ENCODE results near the gene JCAD.

Gene JCAD

GRCh38 chr10:30079408-30079807 is 20.0 kb upstream of the JCAD start:
- Histone ChIP-seq H3K27ac (no peak overlapping the region), H3K27me3 (no peaks in the 10 kb centered on the region), H3K9me3 (replicated peaks in 1 of 11) (peaks cover 6 to 18% (median 12%) of the 10 kb centered on the region in 11 experiments; a peak in 14 of 22 replicates), H3K4me1 (no peaks in the 10 kb centered on the region), H3K4me3 (no peak overlapping the region), H4K20me1 (no peaks in the 10 kb centered on the region), H3K9ac (no peak overlapping the region), H3K36me3 (no peaks in the 10 kb centered on the region), H3K4me2 (no peak overlapping the region)
- no peak for TF ChIP-seq Cebpa-rat (IDR thresholded peaks at IDR 0.05)

DNA sequence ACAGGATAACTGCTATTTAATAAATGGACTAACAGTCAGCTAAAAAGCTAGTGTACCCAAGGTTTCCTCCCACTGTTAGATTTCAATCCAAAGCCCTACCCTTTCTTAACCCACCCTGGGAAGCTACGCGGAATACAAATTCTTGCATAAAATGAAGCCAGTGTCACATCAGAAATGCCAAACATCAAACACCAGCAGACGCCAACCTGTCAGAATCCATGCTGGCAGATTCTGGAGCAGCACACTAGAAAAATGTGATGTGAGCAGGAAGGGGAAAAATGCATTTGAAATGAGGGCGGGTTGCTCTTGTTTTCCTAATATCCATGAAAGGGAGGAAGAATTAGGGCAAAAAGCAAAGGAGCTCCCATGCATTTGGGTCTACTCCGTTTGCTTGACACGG is 16.1 kb upstream of the JCAD start:
- no peak overlapping the region for H3K4me2 ChIP-seq
- no peak for TF ChIP-seq Cebpa-rat (IDR thresholded peaks at IDR 0.05)

GRCh38 chr10:30074933-30075332 is 15.5 kb upstream of the JCAD start:
- peak in 1 of 11 experiments; percentile 59; a peak in 2 of 22 replicates for TF ChIP-seq Cebpa-rat (IDR thresholded peaks at IDR 0.05)
- Histone ChIP-seq H3K4me3 (no peak overlapping the region), H3K4me2 (no peak overlapping the region), H3K27me3 (no peaks in the 10 kb centered on the region), H3K4me1 (peaks cover 0 to 3% (median 0%) of the 10 kb centered on the region in 10 experiments; a peak in 1 of 20 replicates), H3K9me3 (replicated peaks in 1 of 11) (peaks cover 6 to 14% (median 12%) of the 10 kb centered on the region in 11 experiments; a peak in 14 of 22 replicates), H3K27ac (no peak overlapping the region), H4K20me1 (no peaks in the 10 kb centered on the region), H3K36me3 (no peaks in the 10 kb centered on the region), H3K9ac (no peak overlapping the region)

More for the DNA sequence above, 16.1 kb upstream of the JCAD start:
- H3K4me3 ChIP-seq: no peak overlapping the region
- H3K36me3 ChIP-seq: no peaks in the 10 kb centered on the region
- H3K27me3 ChIP-seq: no peaks in the 10 kb centered on the region
- H3K27ac ChIP-seq: no peak overlapping the region
- H3K9ac ChIP-seq: no peak overlapping the region
- H3K9me3 ChIP-seq (replicated peaks in 1 of 11): peaks cover 6 to 15% (median 12%) of the 10 kb centered on the region in 11 experiments; a peak in 14 of 22 replicates
- no peaks in the 10 kb centered on the region for H4K20me1 ChIP-seq
- H3K4me1 ChIP-seq: no peaks in the 10 kb centered on the region

GRCh38 chr10:30074090-30074489 is 14.7 kb upstream of the JCAD start:
- Histone ChIP-seq H3K27ac (no peak overlapping the region), H3K4me2 (no peak overlapping the region), H3K27me3 (no peaks in the 10 kb centered on the region), H3K4me3 (no peak overlapping the region), H4K20me1 (no peaks in the 10 kb centered on the region), H3K4me1 (peaks cover 0 to 4% (median 0%) of the 10 kb centered on the region in 10 experiments; a peak in 1 of 20 replicates), H3K9ac (no peak overlapping the region), H3K9me3 (replicated peaks in 1 of 11) (peaks cover 0 to 8% (median 5%) of the 10 kb centered on the region in 11 experiments; a peak in 12 of 22 replicates), H3K36me3 (no peaks in the 10 kb centered on the region)
- TF ChIP-seq Cebpa-rat (IDR thresholded peaks at IDR 0.05): no peak

DNA sequence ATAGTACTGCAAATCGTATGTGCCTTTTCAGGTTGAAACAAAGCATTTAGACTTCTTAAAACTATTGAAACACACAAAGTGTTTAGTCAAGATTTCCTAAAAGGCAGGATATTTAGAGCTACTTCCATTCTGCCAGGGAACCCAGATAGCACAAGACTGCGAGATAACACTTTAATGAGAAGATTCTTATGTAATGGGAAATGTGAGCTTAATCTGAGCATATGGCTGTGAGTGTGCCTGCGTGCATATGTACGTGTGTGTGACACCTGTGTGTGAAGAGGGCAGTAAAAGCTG is 14.3 kb upstream of the JCAD start:
- H3K27ac ChIP-seq: no peak overlapping the region
- no peak for TF ChIP-seq Cebpa-rat (IDR thresholded peaks at IDR 0.05)
- no peaks in the 10 kb centered on the region for H3K36me3 ChIP-seq
- H3K4me3 ChIP-seq: no peak overlapping the region
- no peak overlapping the region for H3K4me2 ChIP-seq
- no peaks in the 10 kb centered on the region for H3K27me3 ChIP-seq
- H3K9me3 ChIP-seq (replicated peaks in 1 of 11): peaks cover 0 to 5% (median 1%) of the 10 kb centered on the region in 11 experiments; a peak in 6 of 22 replicates
- H3K4me1 ChIP-seq: peaks cover 0 to 4% (median 0%) of the 10 kb centered on the region in 10 experiments; a peak in 1 of 20 replicates
- H3K9ac ChIP-seq: no peak overlapping the region
- no peaks in the 10 kb centered on the region for H4K20me1 ChIP-seq

DNA sequence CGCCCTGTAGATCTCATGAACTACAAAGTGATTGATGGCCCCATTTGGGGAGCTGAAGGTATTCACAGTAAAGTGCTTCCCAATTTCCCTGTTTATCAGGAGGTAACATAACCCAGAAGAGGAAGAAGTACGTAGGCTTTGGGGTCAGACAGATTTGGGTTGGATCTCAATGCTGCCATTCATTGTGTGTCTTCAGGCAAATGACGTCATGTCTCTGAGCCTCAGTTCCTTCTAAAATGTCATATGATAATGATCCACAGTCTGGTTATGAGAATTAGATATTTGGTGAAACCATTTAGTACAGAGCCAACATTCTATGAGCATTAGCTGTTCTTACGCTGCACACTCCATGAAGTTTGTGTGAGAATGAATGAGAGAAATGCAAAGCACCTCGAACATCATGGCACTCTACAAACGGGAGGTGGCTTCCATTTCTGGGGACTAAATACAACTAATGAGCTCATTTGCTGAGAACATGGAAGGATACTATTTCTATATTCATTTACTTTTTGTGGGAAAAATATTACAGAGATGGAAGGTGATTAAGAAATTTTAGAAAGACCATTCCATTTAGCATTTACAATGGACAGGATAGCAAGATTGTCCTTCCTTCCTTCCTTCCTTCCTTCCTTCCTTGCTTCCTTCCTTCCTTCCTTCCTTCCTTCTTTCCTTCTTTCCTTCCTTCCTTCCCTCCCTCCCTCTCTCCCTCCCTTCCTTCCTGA is 13.8 kb upstream of the JCAD start:
- no peak overlapping the region for H3K9ac ChIP-seq
- H3K4me1 ChIP-seq: peaks cover 0 to 4% (median 0%) of the 10 kb centered on the region in 10 experiments; a peak in 1 of 20 replicates
- H3K27me3 ChIP-seq: no peaks in the 10 kb centered on the region
- H3K27ac ChIP-seq: no peak overlapping the region
- no peak overlapping the region for H3K4me2 ChIP-seq
- no peaks in the 10 kb centered on the region for H3K9me3 ChIP-seq (replicated peaks in 1 of 11)
- no peak overlapping the region for H3K4me3 ChIP-seq
- no peak for TF ChIP-seq Cebpa-rat (IDR thresholded peaks at IDR 0.05)
- H4K20me1 ChIP-seq: no peaks in the 10 kb centered on the region
- H3K36me3 ChIP-seq: no peaks in the 10 kb centered on the region

GRCh38 chr10:30072068-30072467 is 12.7 kb upstream of the JCAD start:
- H3K4me1 ChIP-seq: peaks cover 0 to 4% (median 0%) of the 10 kb centered on the region in 10 experiments; a peak in 1 of 20 replicates
- H3K27ac ChIP-seq: no peak overlapping the region
- H3K4me2 ChIP-seq: no peak overlapping the region
- H4K20me1 ChIP-seq: no peaks in the 10 kb centered on the region
- no peaks in the 10 kb centered on the region for H3K36me3 ChIP-seq
- no peak for TF ChIP-seq Cebpa-rat (IDR thresholded peaks at IDR 0.05)
- no peaks in the 10 kb centered on the region for H3K9me3 ChIP-seq (replicated peaks in 1 of 11)
- H3K9ac ChIP-seq: no peak overlapping the region
- no peak overlapping the region for H3K4me3 ChIP-seq
- H3K27me3 ChIP-seq: no peaks in the 10 kb centered on the region

- peaks cover 0 to 4% (median 0%) of the 10 kb centered on the region in 10 experiments; a peak in 1 of 20 replicates for H3K4me1 ChIP-seq
- no peaks in the 10 kb centered on the region for H4K20me1 ChIP-seq
- H3K9ac ChIP-seq: no peak overlapping the region
- H3K27me3 ChIP-seq: no peaks in the 10 kb centered on the region
- H3K9me3 ChIP-seq (replicated peaks in 1 of 11): no peaks in the 10 kb centered on the region
- no peak overlapping the region for H3K27ac ChIP-seq
- TF ChIP-seq Cebpa-rat (IDR thresholded peaks at IDR 0.05): no peak
- no peaks in the 10 kb centered on the region for H3K36me3 ChIP-seq
- no peak overlapping the region; a peak in 1 of 22 replicates for H3K4me2 ChIP-seq
- H3K4me3 ChIP-seq: no peak overlapping the region
Measured at GRCh38 chr10:30070001-30070685, 10.8 kb upstream of the JCAD start.

DNA sequence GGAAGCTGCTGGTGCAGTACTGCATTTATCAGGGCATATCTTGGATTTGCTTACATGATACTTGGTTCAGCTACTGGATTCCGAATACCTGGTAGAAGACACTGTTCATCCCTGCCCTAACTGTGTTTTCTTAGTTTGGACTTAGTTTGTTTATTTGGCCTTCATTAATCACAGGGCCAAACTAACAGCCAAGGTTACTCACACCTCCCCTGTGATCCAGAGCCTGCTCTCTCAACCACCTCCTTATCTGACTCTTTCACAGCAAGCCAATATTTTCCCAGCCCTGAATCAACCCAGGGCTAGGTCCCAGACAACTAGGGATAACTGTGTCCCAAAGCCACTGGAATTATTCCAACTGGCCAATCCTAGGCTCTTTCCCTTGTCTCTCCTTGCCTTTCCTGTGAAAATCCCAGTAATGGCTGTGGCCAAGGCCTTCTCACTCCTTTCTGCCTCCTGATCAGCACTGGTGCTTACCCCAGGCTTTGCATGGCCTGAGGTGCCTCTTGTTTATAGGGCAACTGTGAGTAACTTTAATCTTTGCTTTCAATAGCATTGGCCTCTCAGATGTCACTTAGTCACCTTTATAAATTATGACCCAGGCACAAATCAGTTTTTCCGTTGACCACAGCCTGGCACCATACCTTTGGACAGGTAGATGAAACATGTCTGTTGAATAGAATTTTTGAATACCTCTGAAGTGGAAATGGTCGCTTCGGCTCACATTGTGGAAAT is 9.3 kb upstream of the JCAD start:
- no peak overlapping the region for H3K27ac ChIP-seq
- H3K36me3 ChIP-seq: no peaks in the 10 kb centered on the region
- no peak for TF ChIP-seq Cebpa-rat (IDR thresholded peaks at IDR 0.05)
- no peak overlapping the region for H3K9ac ChIP-seq
- H3K4me2 ChIP-seq: no peak overlapping the region
- no peak overlapping the region for H3K4me3 ChIP-seq
- no peaks in the 10 kb centered on the region for H3K27me3 ChIP-seq
- no peaks in the 10 kb centered on the region for H4K20me1 ChIP-seq
- no peaks in the 10 kb centered on the region for H3K9me3 ChIP-seq (replicated peaks in 1 of 11)
- H3K4me1 ChIP-seq: peaks cover 0 to 4% (median 0%) of the 10 kb centered on the region in 10 experiments; a peak in 1 of 20 replicates

All from BLaER1 treated with 17β-estradiol and CSF1 and Interleukin-3, amounts not matched to agents 10 nM and 100 nM (cell line).